ENCODE data around the gene TMEM214. TPM values are rescaled to one million over a fixed set of nuclear protein-coding genes. Genes with fewer than 3 reads are reported as not detected.

TMEM214 gene
- total RNA-seq, 2 donors from 2014 or later, result 59.9 to 119 TPM

DNA sequence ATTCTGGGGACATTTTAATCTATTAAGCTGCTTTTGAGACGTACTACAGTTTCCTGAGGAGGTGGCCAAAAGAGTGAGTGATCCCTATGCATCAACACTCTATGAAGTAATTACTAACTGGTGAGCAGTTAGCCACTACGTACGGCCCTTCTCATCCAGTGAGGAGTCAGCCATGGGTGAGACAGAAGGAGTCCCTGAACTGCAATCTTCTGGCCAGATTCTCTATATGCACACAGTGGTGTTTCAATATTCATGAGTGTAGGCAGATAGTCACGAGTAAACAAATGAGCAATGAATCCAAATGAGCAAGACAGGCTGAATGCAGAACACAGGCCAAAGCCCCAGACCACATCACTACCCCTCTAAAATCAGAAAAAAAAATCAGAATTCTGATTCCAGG, 29.8 kb upstream of the TMEM214 start:
- ATAC-seq (no peak), DNase-seq (no peak)
- Histone ChIP-seq H3K4me1 (peaks cover 15% of the 10 kb centered on the region), H3K27ac (no peak overlapping the region), H3K36me3 (replicated peaks in 1 of 2; ENCODE audit: insufficient read depth in 1 of 2, low read depth in 2 of 2) (no peaks in the 10 kb centered on the region), H3K27me3 (no peaks in the 10 kb centered on the region), H3K4me3 (no peak overlapping the region), H3K9me3 (no peaks in the 10 kb centered on the region)
- intact Hi-C loops (cut with DNase I), result no loop called here
- 86 to 96% methylated on average over 4 of the region's 4 CpGs for WGBS, 2 donors
- TF ChIP-seq POLR2A (IDR thresholded peaks at IDR 0.05), result no peak
- TF ChIP-seq, protein P1, sequence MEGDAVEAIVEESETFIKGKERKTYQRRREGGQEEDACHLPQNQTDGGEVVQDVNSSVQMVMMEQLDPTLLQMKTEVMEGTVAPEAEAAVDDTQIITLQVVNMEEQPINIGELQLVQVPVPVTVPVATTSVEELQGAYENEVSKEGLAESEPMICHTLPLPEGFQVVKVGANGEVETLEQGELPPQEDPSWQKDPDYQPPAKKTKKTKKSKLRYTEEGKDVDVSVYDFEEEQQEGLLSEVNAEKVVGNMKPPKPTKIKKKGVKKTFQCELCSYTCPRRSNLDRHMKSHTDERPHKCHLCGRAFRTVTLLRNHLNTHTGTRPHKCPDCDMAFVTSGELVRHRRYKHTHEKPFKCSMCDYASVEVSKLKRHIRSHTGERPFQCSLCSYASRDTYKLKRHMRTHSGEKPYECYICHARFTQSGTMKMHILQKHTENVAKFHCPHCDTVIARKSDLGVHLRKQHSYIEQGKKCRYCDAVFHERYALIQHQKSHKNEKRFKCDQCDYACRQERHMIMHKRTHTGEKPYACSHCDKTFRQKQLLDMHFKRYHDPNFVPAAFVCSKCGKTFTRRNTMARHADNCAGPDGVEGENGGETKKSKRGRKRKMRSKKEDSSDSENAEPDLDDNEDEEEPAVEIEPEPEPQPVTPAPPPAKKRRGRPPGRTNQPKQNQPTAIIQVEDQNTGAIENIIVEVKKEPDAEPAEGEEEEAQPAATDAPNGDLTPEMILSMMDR (IDR thresholded peaks at IDR 0.05), result no peak

DNA sequence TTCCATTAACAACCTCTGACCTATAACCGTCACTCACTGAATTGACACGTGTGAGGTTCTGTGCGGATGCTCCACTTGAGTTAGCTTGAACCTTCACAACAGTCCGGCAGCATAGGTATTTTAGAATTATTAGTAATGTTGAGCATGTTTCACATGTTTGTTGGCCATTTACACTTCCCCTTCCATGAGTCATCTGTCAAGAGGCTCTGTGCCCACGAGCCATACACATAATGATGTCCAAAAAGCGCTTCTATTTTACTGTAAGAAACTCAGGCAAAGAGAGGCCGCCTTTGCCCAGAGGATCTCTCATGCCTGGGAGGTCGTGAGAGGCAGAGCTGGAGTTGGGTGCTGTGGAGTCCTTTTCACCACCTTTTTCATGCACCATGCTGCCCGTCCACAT, 28.9 kb upstream of the TMEM214 start:
- H3K27me3 ChIP-seq, result no peaks in the 10 kb centered on the region
- no peaks in the 10 kb centered on the region for H3K36me3 ChIP-seq (replicated peaks in 1 of 2; ENCODE audit: insufficient read depth in 1 of 2, low read depth in 2 of 2)
- no peak overlapping the region for H3K27ac ChIP-seq
- 85 to 91% methylated on average over 9 of the region's 9 CpGs for WGBS, 2 donors
- no peak for TF ChIP-seq POLR2A (IDR thresholded peaks at IDR 0.05)
- TF ChIP-seq, protein P1 (IDR thresholded peaks at IDR 0.05), result no peak
- H3K4me3 ChIP-seq, result no peak overlapping the region
- peaks cover 15% of the 10 kb centered on the region for H3K4me1 ChIP-seq
- no peak for DNase-seq
- intact Hi-C loops (cut with DNase I), result no loop called here
- H3K9me3 ChIP-seq, result no peaks in the 10 kb centered on the region
- ATAC-seq, result no peak

DNA sequence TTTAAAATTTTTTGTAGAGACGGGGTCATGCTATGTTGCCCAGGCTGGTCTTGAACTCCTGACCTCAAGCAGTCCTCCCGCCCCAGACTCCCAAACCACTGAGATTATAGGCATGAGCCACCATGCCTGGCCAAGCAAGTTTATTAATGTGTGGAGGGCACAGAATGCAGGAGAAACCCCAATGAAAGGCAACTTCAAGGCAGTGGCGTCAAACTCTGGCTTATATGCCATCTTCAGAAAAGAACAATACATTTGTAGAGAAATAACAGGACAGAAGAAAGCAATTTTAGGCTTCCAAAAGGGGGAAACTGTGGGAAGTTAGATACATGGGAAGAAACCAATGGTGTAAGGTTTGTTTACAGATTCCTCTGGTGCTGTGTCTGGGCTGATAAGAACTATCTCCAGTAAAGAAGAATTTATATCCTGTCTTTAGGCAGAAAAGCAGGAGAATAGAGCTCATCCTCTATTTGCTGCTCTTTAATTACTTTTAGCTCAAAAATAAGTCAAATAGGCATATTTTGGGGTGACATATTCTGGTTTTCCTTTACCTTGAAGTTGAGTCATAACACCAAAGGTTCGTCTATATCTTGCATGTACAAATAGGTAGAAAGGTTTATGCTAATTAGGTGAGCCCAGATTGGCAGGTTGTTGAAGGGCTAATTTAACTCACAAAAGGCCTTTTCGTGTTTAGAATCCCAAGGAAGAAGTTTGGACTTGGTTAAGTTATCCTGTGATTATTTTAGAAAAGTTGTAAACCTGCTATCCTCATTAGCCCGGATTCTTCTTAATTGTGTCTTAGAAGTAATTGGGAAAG, 26.0 kb upstream of the TMEM214 start:
- Histone ChIP-seq H3K4me1 (peaks cover 13% of the 10 kb centered on the region), H3K27ac (no peak overlapping the region), H3K9me3 (no peaks in the 10 kb centered on the region), H3K27me3 (no peaks in the 10 kb centered on the region), H3K4me3 (no peak overlapping the region), H3K36me3 (replicated peaks in 1 of 2; ENCODE audit: insufficient read depth in 1 of 2, low read depth in 2 of 2) (no peaks in the 10 kb centered on the region)
- WGBS, 2 donors, result 63 to 67% methylated on average over 6 of the region's 6 CpGs
- DNase-seq (no peak), ATAC-seq (no peak)
- intact Hi-C loops (cut with DNase I), result no loop called here
- TF ChIP-seq POLR2A (IDR thresholded peaks at IDR 0.05), result no peak

DNA sequence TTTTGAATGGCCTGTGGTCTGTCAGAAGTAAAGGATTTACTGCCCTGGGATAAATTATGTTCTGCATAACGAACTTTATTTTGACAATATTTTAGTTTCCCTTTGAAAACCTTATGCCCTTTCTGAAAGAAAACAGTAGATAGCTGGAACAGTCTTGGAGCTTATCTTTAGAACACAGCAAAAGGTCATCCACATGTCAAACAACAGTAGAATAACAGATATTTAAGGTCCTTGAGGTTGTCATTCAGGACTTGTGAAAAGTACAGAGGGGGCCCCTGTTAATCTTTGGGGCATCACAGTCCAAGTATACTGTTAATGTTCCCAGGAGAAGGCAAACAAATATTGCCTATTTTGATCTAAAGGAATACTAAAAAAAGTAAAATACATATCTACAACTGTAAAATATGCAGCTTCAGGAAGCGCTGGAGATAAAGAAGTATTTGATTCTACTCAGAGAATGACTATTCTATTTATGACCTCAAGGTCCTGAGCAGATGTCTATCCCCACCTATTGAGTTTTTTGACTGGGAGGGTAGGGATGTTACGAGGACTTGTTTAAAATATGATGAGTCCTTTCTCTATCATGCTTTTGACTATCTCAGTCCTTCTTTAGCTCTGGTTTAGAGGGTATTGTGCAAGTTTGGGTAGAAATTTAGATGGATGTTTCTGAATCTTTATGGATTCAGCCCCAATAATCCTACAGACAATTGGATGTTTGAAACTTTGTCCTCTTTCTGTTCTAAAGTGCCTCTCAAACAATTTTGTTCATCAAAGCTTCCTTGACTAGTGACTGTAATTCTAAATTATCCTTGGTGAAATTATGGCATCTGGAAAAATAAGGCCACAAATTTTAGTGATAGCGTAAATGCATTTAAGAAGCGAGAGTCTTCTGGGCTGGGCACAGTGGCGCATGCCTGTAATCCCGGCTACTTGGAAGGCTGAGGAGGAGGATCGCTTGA, 25.1 kb upstream of the TMEM214 start:
- WGBS, 2 donors, result 66 to 67% methylated on average over 8 of the region's 8 CpGs
- H3K4me3 ChIP-seq, result no peak overlapping the region
- H3K36me3 ChIP-seq (replicated peaks in 1 of 2; ENCODE audit: insufficient read depth in 1 of 2, low read depth in 2 of 2), result no peaks in the 10 kb centered on the region
- no peak overlapping the region for H3K27ac ChIP-seq
- no peaks in the 10 kb centered on the region for H3K9me3 ChIP-seq
- DNase-seq, result no peak
- no peak for TF ChIP-seq POLR2A (IDR thresholded peaks at IDR 0.05)
- TF ChIP-seq, protein P1 (IDR thresholded peaks at IDR 0.05), result no peak
- intact Hi-C loops (cut with DNase I), result no loop called here
- H3K27me3 ChIP-seq, result no peaks in the 10 kb centered on the region
- ATAC-seq, result no peak
- H3K4me1 ChIP-seq, result peaks cover 10% of the 10 kb centered on the region

DNA sequence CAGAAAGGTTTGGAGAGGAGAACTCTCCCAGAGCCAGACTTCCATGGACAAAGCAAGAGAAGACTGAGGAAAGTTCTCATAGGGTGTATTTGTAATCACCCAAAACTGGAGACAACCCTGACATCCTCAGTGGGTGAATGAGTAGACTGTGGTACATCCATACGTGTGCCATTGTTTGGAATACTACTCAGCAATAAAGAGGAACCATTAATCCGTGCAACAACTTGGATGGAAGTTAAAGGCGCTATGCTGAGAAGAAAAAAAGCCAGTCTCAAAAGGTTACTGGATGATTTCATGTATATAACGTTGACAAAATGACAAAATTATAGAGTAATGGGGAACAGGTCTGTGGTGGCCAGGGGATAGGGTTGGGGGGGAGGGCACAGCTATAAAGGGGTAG, 24.1 kb upstream of the TMEM214 start:
- intact Hi-C loops (cut with DNase I), result no loop called here
- no peaks in the 10 kb centered on the region for H3K36me3 ChIP-seq (replicated peaks in 1 of 2; ENCODE audit: insufficient read depth in 1 of 2, low read depth in 2 of 2)
- WGBS, 2 donors, result 93 to 94% methylated on average over 4 of the region's 4 CpGs
- no peak for TF ChIP-seq POLR2A (IDR thresholded peaks at IDR 0.05)
- TF ChIP-seq, protein P1 (IDR thresholded peaks at IDR 0.05), result no peak
- no peaks in the 10 kb centered on the region for H3K9me3 ChIP-seq
- DNase-seq (no peak), ATAC-seq (no peak)
- H3K4me1 ChIP-seq, result peaks cover 10% of the 10 kb centered on the region
- H3K27ac ChIP-seq, result no peak overlapping the region
- H3K27me3 ChIP-seq, result no peaks in the 10 kb centered on the region
- no peak overlapping the region for H3K4me3 ChIP-seq
